ENCODE data around the gene RBSN.

- TF ChIP-seq PATZ1 (CRISPR knock-in tag; IDR thresholded peaks at IDR 0.05; ENCODE audit: borderline replicate concordance) (no peak), RARB (CRISPR knock-in tag; IDR thresholded peaks at IDR 0.05) (no peak), POU6F1 (CRISPR knock-in tag; IDR thresholded peaks at IDR 0.05; ENCODE audit: borderline replicate concordance, low read depth) (no peak), PPARA (CRISPR knock-in tag; IDR thresholded peaks at IDR 0.05; ENCODE audit: borderline replicate concordance) (no peak), CSDC2 (CRISPR knock-in tag; IDR thresholded peaks at IDR 0.05) (no peak), CSRNP3 (CRISPR knock-in tag; IDR thresholded peaks at IDR 0.05) (no peak), TOX (CRISPR knock-in tag; IDR thresholded peaks at IDR 0.05; ENCODE audit: borderline replicate concordance) (no peak), TSHZ2 (CRISPR knock-in tag; IDR thresholded peaks at IDR 0.05) (no peak), CREB5 (CRISPR knock-in tag; IDR thresholded peaks at IDR 0.05; ENCODE audit: low read depth) (no peak), ARNTL (CRISPR knock-in tag; IDR thresholded peaks at IDR 0.05; ENCODE audit: borderline replicate concordance, low read depth) (no peak)
Observed at GRCh38 chr3:15050405-15051092, 48.4 kb downstream of the RBSN start.
